ENCODE measurements around the gene TUBB.

DNA sequence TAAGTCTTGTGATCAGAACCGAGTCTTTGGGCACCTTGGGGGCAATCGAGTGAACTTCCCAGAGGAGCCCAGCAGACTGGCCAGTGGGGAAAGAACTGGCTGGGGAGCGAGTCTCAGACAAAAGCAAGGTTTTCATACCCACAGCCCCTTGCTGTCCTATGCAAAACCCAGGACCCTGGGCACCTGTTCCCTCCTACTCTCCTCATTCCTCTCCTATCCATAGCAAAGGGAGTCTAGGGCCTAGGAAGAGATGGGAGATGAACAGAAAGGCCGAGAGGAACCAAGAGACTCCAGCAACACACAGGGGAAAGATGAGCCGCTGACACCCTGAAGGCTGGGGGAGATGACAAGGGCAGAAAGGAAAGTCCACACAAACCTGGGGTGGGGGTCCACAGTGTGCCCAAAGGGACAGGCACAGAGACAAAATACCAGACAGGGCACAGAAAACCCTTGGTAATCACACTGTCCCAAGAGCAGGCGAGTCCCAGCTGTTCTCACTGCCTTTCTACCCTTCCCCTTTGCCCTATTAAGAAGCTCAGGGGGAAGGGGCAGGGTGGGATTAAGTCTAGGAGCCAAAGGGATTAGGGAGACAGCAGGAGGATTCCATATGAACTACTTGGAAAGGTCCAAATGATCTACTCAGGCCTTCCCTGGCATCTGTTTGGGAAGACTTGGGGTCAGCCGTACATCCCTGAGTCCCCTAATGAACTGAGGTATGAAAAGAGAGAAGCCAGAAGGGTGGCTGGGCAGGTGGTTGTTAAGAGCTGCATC is 40.2 kb upstream of the TUBB start:
- no peak for TF ChIP-seq POLR2A (IDR thresholded peaks at IDR 0.05; ENCODE audit: extremely low read depth, insufficient read length)
- TF ChIP-seq, protein P1, sequence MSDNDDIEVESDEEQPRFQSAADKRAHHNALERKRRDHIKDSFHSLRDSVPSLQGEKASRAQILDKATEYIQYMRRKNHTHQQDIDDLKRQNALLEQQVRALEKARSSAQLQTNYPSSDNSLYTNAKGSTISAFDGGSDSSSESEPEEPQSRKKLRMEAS (IDR thresholded peaks at IDR 0.05; ENCODE audit: low read depth, low read length) = no peak
